Astrocyte of the cerebellum (primary cell): ENCODE measurements around the gene HAO1.

ENCODE experiments used
- DNase-seq: peaks from one replicate; pipeline ENCODE4 v3.0.0-alpha.2; 2011; ENCODE audit warnings: low read depth
- H3K4me3 ChIP-seq: 2 replicates; pipeline ENCODE4 v1.5.1; 2011; ENCODE audit warnings: mild to moderate bottlenecking, low read depth, low read length, moderate library complexity
- in situ Hi-C: cut with HindIII; loops from 2 replicates; pipeline ENCODE4 v1.10.0; 2017; ENCODE audit warnings: low sequenced_read_pairs
- TF ChIP-seq, protein P1 (sequence below): IDR thresholded peaks from 2 replicates; pipeline ENCODE4 v1.5.1; 2012; ENCODE audit warnings: low read length, low read depth, moderate library complexity, mild to moderate bottlenecking; ENCODE audit errors: missing control alignments

Gene HAO1

DNA sequence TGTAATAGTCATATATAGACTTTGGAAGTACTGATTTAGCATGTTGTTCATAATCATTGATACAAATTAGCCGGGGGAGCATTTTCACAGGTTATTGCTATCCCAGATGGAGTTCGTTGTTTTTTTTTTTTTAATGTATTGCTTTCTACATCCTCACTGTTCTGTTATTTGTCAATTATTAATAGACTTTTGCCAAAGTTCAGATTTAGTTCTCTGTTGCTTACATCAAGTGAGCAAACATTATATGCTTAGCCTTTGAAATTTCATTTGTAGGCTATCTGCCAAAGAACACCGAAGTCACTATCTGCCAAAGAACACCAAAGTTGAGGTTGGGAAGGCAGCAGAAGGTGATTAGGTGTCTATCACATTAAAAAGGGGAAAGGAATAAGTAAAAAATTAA, at the start of gene HAO1:
Gene HAO1, minus strand, starts transcription at position 118 of the 400 bp plus-strand sequence. Its CDS starts 36 bp downstream, at position 82.
- TF ChIP-seq, protein P1, sequence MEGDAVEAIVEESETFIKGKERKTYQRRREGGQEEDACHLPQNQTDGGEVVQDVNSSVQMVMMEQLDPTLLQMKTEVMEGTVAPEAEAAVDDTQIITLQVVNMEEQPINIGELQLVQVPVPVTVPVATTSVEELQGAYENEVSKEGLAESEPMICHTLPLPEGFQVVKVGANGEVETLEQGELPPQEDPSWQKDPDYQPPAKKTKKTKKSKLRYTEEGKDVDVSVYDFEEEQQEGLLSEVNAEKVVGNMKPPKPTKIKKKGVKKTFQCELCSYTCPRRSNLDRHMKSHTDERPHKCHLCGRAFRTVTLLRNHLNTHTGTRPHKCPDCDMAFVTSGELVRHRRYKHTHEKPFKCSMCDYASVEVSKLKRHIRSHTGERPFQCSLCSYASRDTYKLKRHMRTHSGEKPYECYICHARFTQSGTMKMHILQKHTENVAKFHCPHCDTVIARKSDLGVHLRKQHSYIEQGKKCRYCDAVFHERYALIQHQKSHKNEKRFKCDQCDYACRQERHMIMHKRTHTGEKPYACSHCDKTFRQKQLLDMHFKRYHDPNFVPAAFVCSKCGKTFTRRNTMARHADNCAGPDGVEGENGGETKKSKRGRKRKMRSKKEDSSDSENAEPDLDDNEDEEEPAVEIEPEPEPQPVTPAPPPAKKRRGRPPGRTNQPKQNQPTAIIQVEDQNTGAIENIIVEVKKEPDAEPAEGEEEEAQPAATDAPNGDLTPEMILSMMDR = no peak
- in situ Hi-C loops = no loop called here
- H3K4me3 ChIP-seq = no peak within 1 kb of the TSS
- no peak for DNase-seq

DNA sequence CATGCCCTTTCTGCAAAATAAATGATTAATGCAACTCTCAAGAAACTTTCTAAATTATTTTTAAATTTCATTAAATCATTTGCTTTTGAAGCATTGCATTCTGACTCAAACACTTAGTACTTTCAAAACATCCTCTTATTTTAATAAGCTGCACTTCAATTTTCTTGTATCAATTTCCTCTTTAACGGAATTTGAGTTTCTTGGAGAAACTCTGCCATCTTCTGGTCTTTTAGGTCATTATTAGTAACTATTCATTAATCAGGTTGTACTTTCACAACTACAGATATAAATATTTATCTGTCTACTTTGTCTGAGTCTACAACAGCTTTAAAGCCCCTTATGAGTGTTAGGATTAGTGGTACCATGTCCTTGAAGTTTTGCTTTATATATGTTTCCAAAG, 49.1 kb upstream of the HAO1 start:
- TF ChIP-seq, protein P1 = no peak
- in situ Hi-C loops = no loop called here
- H3K4me3 ChIP-seq = no peak overlapping the region
- no peak for DNase-seq

DNA sequence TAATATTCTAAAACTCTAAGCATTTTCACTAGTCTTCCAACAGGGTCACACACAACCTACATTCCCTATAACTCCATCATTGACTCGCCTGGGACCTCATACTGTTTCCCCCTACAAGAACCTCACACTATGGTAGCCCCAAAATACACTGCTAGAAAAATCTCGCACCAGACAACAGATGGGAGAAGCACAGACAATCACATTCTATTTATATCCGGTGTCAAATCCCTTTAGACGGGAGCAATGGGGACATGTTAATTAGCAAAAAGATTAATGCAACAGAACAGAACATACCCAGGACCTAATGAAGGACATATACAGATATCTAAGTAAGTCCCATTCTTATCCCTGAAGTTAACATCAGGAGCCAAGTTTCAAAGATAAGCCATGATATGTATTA, 45.7 kb upstream of the HAO1 start:
- in situ Hi-C loops = no loop called here
- TF ChIP-seq, protein P1 = no peak
- no peak overlapping the region for H3K4me3 ChIP-seq
- DNase-seq = no peak

DNA sequence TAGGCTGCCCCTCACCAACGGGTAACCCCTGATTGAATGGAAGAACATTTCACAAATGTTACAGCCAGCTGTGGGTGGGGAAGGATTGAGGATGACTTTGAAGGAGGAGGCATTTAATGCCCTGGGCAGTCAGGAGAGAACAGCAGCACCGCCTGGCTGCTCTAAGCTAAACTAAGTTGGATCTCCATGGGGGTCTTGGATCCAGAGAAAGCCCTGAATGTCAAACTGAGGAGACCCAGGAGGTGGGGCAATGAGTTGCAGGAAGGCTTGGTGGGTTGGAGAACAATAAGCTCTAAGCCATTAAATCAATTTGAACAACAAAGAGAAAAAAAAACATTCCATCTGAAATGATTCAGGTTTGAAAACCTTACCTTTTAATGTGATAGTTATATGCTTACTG, 43.9 kb upstream of the HAO1 start:
- TF ChIP-seq, protein P1 = no peak
- in situ Hi-C loops = no loop called here
- no peak overlapping the region for H3K4me3 ChIP-seq
- no peak for DNase-seq

DNA sequence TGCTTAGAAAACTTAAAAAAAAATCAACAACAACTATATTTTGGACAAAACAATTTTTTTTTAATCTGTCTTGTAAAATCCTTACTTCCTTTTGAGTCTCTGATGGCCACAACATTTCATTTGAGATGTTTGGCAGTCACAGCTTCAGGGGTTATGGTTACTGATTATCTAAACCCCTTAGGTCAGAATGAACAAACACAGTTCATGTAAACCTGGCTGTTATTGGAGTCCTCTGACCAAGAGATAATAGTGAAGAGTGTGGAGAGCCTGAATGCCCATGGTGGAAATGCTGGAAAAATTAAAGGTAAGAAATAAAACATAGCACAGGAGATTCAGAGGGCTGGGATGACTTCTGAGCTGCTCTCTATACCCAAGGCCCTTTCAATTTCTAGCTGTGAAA, 41.1 kb upstream of the HAO1 start:
- in situ Hi-C loops = no loop called here
- DNase-seq = no peak
- no peak overlapping the region for H3K4me3 ChIP-seq
- TF ChIP-seq, protein P1 = no peak

DNA sequence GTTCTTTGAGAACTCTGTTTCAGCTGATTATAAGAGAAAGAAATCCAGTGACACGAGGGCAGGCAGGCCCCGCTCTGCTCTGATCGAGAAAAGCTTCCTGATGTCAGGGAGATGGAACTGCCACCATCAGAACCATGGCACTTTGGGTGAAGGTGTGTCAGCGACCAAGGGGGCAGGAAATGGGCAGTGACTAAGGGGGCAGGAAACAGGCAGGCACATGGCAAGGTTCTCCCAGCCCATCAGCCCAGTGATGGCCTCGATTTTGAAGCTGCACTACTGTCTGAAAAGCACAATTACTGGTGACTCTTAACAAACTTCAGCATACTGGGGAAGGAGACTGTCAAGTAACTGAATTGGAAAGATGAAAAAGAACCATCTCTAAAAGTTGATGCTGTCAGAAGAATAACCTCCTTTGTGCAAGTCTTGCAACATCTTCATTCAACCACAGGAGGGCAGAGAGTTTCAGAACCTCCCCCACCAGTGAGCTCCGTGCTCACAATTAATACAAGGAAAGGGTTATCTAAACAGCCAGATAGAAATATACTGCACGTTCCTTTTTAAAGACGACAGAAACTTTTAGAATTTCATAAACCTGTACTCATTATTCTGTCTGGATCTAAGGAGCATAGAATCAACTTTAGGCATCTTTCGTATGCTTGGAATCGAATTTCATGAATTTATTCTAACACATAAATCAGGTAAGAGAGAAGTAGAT, 40.2 kb upstream of the HAO1 start:
- TF ChIP-seq, protein P1 = peak; percentile 57
- DNase-seq = peak; percentile 11
- no peak overlapping the region for H3K4me3 ChIP-seq
- in situ Hi-C loops = no loop called here
